Skin epidermis (tissue), 12 donors: Measurements from ENCODE around the gene UBE2J2.
A peak's percentile ranks its signal among the peaks of the same experiment; 100 is the strongest.

ENCODE experiments used
- H3K27ac ChIP-seq, 21 experiments: fragments of 200-600 bp; sonication (generic) in 11 of 21; one replicate each; pipeline ENCODE4 v1.5.0; 2020; ENCODE audit warnings: mild to moderate bottlenecking in 3 of 21, inconsistent platforms in 2 of 21, moderate library complexity in 2 of 21
- H3K4me3 ChIP-seq, 7 experiments: fragments of 200-600 bp; sonication (generic) in 2 of 7; one replicate each; pipeline ENCODE4 v1.5.0; 2020; ENCODE audit warnings: inconsistent platforms in 2 of 7, mild to moderate bottlenecking in 2 of 7, moderate library complexity in 1 of 7

Gene UBE2J2

DNA sequence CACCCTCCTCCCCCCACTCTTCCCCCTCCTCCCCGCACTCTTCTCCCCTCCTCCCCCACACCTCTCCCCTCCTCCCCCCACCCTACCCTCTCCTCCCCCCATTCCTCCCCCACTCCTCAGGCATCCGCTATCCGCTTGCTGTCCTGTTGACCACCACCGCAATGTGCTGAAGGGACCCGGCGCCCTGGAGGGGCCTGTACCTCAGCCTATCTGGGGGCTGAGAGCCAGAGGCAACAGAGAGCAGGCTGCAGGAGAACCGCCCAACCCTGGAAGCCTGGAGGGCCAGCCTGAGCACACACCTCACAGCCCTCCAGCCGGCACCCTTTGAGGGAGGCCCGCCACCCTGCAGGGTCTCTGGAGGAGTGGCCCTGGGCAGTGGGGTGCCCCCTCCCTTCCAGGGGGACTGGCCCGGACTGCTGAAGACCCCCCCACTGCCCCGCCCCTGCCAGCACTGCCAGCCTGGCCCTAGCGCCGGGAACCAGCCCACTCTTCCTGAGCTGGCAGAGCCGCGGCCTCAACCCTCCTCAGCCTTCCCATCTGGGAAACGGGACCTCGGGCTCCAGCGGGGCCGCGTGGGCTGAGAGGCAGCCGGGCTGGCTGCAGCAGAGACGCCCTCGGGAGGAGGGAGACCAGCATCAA, 28.4 kb downstream of the UBE2J2 start:
- peak overlapping the region in 1 of 7 experiments; percentile 34 for H3K4me3 ChIP-seq
- no peak overlapping the region for H3K27ac ChIP-seq

GRCh38 chr1:1244192-1244811, 29.4 kb downstream of the UBE2J2 start:
- H3K4me3 ChIP-seq: no peak overlapping the region

GRCh38 chr1:1243807-1244191, 29.9 kb downstream of the UBE2J2 start:
- Histone ChIP-seq H3K4me3 (no peak overlapping the region), H3K27ac (no peak overlapping the region)

More at GRCh38 chr1:1244192-1244811, 29.4 kb downstream of the UBE2J2 start:
- no peak overlapping the region for H3K27ac ChIP-seq

DNA sequence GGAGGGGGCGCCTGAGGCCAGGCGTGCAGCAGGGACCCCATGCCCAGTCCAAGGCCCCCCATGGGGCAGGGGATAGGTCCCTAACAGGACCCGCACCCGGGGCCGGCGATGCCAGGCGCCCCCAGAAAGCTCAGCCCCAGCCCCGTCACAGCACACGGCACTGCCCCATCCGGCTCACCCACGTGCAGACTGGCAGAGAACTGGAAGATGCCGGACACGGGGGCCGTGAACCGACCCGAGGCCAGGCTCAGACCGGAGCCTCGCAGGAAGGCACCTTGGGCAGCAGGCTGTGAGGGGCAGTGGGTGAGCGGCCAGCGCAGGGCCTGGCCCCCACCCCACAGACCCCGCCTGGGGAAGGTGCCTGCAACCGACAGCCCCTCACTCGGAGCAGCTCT, 30.4 kb downstream of the UBE2J2 start:
- Histone ChIP-seq H3K27ac (no peak overlapping the region), H3K4me3 (no peak overlapping the region)

GRCh38 chr1:1242461-1243265, 31.0 kb downstream of the UBE2J2 start:
- Histone ChIP-seq H3K27ac (no peak overlapping the region), H3K4me3 (no peak overlapping the region)

GRCh38 chr1:1241588-1242219, 31.9 kb downstream of the UBE2J2 start:
- Histone ChIP-seq H3K4me3 (no peak overlapping the region), H3K27ac (no peak overlapping the region)

DNA sequence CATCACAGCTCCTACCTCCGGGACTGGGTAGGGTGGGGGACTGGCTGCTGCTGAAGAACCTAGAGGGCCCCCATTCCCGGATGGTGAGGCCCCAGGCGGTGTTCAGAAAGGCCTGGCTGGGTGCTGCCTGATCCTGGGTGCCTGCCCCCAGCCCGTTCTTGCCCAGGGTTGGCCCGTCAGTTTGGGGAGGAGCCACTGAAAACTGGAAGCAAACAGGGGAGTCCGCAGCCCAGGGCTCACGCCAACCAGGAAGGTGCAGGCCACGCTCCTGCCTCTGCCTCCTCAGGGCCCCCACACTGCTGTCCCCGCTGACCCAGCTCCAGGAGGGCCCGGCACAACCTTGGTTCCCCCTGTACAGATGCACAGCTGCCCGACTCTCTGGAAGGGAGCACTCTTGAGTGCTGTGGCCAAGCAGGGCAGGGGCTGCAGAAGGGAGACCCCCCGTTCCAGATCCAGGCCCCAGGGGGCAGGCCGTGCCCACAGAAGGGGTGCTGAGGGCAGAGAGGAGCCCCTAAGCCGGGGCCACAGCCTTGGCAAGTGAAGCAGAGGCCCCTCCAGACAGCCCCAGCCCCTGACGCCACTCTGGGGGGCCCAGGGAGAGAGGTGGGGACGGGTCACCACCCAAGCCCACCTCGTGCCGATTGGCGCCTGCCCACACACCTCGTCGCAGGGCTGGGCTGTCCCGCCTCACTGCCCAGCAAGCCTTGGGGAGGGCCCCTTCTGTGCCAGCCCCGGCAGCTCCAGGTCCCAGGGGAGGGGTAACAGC, 32.6 kb downstream of the UBE2J2 start:
- Histone ChIP-seq H3K27ac (peak overlapping the region in 1 of 21 experiments; percentile 3), H3K4me3 (no peak overlapping the region)

- no peak overlapping the region for H3K27ac ChIP-seq
- no peak overlapping the region for H3K4me3 ChIP-seq
These were observed 33.3 kb downstream of the UBE2J2 start for GRCh38 chr1:1240348-1240732.

DNA sequence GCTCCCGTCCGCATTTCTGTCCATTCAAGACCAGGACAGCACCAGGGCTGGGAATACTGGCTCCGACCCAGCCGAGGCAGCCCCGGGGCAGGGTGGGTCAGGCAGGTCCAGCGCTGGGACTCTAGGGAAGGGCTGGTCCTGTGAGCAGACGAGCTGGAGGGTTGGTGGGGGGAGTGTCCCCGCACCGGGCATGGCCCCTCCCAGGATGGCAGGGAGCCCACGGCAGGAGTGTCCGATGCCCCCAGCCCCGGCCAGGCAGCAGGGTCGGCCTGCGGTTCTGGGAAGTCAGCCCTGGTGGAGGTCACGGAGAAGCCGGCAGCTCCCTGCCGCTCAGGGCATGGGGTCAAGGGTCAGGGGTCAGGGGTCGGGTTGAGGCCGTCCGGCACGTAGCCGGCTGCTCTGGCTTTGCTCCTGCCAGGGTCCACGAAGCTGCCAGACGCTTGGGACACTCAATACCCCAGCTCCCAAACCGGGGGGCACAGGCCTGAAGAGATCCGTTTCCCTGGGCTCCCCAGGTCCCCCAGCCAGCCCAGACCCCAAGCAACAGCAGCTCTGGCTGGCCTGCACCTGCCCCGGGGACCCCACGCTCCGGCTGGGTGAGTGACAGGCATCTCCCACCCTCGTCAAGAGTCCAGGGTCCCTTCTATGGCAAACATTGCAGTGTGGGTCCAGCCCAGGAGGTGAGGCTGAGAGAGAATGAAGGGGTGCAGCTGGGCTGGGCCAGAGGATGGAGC, 33.9 kb downstream of the UBE2J2 start:
- H3K4me3 ChIP-seq: no peak overlapping the region
- peak overlapping the region in 2 of 21 experiments; percentile 49 to 60 for H3K27ac ChIP-seq

- peak overlapping the region in 3 of 21 experiments; percentile 49 to 60 (median 49) for H3K27ac ChIP-seq
- H3K4me3 ChIP-seq: no peak overlapping the region
These were observed 34.4 kb downstream of the UBE2J2 start for GRCh38 chr1:1239227-1239613.

GRCh38 chr1:1238702-1239178, 34.9 kb downstream of the UBE2J2 start:
- H3K4me3 ChIP-seq: no peak overlapping the region
- H3K27ac ChIP-seq: peak overlapping the region in 7 of 21 experiments; percentile 10 to 60 (median 49)

- Histone ChIP-seq H3K27ac (peak overlapping the region in 11 of 21 experiments; percentile 1 to 77 (median 51)), H3K4me3 (no peak overlapping the region)
These were observed 35.6 kb downstream of the UBE2J2 start for GRCh38 chr1:1237874-1238701.

- H3K27ac ChIP-seq: peak overlapping the region in 8 of 21 experiments; percentile 1 to 77 (median 45)
- H3K4me3 ChIP-seq: no peak overlapping the region
These were observed 36.4 kb downstream of the UBE2J2 start for GRCh38 chr1:1236945-1237873.

DNA sequence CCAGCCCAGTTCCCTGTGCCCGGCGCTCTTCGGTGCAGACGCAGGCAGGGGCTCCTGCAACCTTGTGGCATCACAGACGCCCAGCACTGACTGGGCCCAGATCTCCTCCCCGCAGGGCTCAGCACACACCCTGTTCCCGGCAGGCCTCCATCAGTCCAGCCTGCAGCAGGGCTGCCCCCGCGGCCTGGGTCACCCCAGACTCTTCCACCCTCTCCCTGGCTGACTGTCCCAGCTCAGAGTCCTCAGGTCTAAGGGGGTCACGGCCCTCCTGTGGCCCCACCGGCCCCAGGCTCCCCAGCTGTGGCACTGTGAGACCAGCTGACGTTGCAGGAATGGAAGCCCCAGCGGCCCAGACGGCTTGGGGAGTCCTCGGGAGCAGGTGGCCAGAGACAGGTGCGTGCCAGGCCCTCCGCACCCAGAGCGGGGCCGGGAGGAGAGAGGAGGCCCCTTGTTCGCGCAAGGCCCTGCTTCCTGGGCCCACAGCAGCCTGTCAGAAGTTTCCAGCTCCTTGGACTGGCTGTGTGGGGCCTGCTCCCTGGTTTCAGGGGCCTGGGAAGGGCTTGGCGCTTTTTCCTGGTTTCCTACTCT, 37.4 kb downstream of the UBE2J2 start:
- peak overlapping the region in 5 of 21 experiments; percentile 12 to 77 (median 43) for H3K27ac ChIP-seq
- no peak overlapping the region for H3K4me3 ChIP-seq

DNA sequence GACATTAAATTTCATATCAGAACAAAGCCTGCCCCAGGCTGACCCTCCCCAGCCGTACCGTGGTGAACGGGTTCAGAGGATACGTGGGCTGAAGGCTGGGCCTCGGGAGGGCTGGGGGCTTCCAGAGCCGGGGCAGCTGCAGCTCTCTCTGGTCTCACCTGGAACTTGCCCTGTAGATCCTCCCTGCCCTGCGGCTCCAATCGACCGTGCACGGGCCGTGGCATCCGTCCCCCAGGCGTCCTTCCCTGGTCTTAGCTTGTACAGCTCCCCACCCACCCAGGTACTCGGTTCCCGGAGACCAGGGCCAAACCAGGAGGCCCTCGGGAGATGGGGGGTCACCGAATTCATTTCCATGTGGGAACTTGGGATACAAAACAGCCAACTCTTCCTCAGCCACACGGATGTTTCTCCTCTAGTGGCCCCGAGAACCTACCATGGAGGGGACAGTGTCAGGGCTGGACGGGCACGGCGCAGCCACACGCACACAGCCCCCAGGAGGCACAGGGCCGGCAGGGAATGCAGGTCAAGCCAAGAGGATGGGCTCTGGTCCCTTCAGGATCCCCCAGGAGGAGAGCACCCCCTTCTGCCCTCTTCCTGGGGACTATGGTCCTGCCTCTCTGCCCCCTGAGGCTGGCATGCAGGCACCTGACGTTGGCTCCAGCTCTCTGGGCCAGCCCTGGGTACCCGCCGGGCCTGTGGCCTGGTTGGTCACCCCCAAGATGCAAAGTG, 38.5 kb downstream of the UBE2J2 start:
- Histone ChIP-seq H3K4me3 (no peak overlapping the region), H3K27ac (no peak overlapping the region)
